RKO (cell line): ENCODE measurements around the gene UCN2.
A peak's percentile ranks its signal among the peaks of the same experiment; 100 is the strongest.
"Not testable (repeated sequence)": the region's sequence is repeated elsewhere in the genome, so short reads cannot be mapped to it uniquely, and the experiment has no call there.

ENCODE experiments used
- DNase-seq: peaks from one replicate; pipeline ENCODE4 v3.0.0-alpha.2; 2016; ENCODE audit warnings: low spot score

The UCN2 gene

GRCh38 chr3:48561045-48561736, 2.4 kb downstream of the UCN2 start:
- peak; percentile 42 for DNase-seq

DNA sequence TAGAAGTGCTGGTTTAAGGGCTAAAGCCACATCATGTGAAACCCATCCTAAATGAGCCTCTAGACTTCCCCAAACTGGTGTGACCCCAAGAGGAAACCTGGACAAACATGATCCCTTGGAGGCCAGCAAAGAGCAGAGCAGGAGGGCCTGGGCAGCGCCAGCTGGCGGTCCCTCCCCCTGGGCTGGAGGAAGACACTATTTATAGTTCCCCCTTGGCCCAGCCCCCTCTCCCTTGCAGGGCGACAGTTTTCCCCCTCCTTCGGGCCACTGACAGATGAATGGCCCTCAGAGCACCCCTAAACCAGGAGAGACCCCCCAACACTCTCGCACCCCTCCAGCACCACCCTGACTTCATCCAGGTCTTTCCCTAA, 2.9 kb downstream of the UCN2 start:
- no peak for DNase-seq

DNA sequence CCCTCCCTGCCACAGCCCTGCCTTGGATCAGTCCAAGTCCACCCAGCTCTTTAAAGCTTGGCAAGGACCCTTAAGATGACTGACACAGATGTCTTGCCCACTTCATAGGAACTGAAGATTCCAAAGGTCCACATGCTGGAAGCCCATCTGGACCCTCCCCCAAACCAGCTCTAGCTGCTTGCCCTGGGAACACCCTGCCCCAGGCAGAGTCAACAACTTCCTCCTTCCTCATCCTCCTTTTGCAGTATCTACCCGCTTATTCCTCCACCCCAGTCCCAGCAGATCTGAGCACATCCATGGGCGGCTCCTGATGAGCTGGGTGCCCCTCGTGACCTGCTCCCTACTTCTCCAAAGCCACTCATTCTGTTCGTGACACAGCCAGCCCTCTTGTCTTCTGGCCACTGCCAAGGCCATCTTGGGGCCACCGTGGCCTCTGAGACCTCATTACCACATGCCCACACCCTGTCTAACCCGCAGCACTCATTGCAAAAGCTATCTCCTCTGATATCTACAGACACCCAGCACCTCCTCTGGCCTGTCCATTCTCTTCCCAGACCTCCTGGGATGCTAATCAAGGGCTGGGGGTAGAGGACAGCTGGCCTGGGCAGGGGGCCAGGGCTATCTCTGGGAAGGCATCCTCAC, 5.0 kb downstream of the UCN2 start:
- DNase-seq, result no peak

- peak; percentile 99 for DNase-seq
These were observed 6.6 kb downstream of the UCN2 start, which contains the start of gene PFKFB4 for GRCh38 chr3:48556796-48557626. PFKFB4 (minus strand) TSS chr3:48556803; CDS start chr3:48556777, 26 bp downstream.

DNA sequence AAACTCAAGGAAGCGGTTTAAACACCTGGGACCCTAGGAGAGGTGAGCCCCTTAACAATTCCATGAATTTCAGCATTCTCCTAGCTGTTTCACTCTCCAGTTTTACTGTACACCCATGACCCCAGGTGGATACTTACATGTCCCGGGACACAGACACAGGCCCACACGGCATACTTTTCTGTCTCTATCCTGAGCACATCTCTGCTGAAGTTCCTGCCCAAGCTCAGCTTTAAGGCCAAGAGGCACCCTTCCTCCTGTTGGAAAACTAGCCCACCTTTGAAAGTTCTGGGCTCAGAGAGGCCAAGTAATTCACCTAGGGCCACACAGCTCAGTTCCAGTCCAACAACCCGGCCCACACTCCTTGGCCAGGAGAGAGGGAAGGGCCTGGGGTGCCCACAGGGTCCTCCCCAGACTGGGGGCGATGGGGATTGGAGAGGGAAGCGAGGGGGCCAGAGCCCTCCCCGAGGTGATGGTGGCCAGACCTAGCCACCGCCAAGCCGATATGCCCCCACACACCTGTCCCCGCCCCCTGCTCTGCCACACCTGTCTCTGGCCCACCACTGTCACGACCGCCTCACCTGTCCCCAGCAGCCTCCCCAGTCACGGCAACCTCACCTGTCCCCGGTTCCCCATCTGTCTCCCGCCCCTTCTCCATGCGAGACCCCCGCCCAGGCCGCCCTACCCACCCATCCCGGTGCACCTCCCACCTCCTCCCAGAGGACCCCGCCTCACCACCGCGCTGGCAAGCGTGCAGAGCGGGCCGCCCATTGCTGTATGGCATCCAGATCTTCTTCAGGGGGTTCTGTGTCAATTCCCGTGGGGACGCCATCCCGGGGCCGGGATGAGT, 7.4 kb downstream of the UCN2 start:
- no peak for DNase-seq

DNA sequence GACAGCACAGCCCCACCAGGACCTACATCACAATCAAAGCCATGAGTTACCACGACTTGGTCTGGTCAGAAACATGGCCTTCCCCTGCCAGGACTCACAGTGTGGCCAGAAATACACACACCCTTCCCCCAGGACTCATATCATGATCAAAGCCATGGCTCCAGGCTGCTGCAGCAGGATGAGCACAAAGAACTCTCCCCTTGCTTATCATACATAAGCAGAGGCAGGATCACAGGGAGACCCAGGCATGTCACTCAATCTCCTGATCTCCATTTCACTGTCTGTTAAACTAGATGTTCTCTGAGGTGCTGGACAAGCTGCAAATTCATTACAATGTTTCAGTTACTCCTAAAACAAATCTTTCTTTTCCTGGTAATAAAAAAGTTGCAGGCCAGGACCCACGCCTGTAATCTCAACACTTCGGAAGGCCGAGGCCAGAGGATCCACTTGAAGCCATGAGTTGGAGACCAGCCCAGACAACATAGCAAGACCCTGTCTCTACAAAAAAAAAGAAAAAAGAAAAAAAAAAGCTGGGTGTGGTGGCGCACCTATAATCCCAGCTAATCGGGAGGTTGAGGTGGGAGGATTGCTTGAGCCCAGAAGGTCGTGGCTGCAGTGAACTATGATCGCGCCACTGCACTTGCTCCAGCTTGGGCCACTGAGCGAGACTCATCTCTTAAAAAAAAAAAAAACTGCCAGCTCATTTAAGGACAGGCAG, 8.2 kb downstream of the UCN2 start:
- no peak for DNase-seq

DNA sequence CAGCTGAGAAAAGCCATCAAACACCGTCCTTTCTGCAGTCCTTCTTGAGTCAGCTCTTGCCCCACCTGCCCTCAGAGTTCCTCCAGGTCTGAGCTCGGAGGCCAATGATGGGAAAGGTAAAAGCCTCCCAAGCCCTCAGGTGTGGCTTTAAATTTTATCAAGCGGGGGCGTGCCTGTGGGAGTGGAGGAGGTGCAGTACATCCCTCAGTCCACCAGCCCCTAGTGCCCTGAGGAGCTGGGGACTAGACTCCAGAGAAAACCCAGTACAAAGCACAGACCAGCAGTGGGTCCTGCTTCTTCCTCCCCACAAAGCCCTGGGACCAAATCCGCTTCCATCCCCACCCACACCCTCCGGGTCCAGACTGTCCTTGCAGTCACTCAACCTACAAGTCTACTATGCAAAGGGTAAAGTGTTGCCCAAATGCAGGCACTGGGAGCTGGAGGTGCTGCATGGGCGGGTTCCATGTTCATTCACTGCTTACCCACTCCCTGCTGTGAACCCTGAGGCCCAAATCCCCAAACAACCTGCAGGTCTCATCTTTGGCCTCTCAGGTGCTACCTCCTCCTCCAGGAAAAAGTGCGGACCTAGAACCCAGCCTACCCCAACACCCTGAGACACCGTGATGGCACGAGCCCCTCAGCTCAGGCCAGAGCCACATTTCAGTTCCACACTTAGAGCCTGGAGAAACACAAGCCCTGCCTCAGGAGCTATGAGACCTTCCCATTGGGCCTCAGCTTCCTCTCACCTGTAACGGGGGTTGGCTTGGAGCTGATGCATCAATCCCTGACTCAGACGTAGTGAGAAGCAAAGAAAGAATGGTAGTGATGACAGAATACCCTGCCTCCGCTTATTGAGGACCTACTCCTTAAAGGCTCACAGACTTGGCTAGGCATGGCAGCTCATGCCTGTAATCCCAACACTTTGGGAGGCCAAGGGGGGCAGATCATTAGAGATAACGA, 9.4 kb downstream of the UCN2 start:
- no peak for DNase-seq

DNA sequence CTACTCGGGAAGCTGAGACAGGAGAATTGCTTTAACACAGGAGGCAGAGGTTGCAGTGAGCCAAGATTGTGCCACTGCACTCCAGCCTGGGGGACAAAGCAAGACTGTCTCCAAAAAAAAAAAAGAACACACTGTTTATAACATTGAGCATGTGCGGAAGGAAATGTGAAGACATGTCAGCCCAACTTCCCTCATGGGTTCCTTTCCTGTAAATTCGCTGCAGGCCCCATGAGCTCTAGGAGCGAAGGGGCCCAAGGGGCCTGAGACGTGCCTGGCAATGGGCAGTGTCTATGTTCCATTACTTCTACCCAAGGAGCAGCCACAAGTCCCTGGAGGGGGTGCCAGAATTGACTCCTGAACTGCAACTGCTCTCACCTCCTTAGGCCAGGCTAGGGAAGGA, 10.2 kb downstream of the UCN2 start:
- no peak for DNase-seq

DNA sequence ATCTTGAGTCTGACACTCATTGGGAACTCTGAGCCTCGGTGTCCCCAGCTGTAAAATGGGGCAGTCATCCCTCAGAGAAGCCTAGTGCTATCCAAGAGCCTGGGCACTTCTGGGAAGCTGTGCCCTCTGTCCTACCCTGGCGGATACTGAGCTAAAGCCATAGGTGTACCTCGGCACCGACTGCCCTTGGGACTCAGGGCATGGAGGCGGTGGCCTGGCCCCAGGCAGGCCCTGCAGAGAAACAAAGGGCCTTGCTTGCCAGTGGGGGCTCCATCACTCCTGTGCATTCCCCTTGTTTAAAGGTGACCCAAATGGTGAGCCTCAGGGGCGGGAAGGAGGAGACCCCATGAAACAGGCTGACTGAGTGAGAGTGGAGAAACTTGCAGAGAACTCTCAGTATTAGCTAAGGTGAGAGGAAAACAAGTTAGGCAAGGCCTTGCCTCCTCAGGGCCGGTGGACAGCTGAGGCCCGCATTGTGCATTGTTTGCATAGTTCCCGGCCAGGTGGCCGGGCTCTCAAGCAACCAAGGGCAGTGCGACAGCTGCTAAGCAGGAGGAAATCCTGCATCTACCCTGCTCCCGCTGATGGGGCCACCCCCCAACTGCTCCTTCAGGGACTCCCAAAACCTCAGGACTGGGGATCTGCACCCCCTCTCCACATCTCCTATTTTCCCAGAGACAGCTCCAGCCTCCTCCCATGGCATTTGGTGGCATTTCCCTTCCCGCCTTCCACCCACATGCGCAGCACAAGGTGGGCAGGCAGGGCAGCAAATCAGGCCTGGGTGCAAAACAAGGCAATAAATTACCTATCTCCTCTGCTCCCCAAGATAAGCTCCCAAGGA, 11.2 kb downstream of the UCN2 start:
- DNase-seq, result no peak

GRCh38 chr3:48551651-48552050, 11.9 kb downstream of the UCN2 start:
- not testable (repeated sequence) for DNase-seq

GRCh38 chr3:48548729-48549705, 14.6 kb downstream of the UCN2 start:
- peak; percentile 76 for DNase-seq

DNA sequence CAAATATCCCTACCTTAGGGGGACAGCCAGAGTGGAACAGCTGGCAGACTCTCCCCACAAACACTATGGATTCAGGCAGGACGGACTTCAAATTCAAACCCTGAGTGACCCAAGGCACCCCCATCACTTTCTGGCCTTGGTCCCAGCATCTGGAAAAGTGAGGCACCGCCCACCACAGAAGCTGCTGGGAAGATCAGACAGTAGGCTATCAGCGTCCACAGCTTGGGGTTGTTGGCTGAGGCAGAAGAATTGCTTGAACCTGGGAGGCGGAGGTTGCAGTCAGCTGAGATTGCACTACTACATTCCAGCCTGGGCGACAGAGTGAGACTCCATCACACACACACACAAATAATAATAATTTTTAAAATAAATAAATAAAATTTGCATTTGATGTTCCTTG, 15.5 kb downstream of the UCN2 start:
- no peak for DNase-seq

- DNase-seq, result no peak
These were observed 17.3 kb downstream of the UCN2 start for GRCh38 chr3:48546203-48546829.

- no peak for DNase-seq
These were observed 19.4 kb downstream of the UCN2 start for GRCh38 chr3:48544141-48544540.

GRCh38 chr3:48543271-48543866, 20.2 kb downstream of the UCN2 start:
- no peak for DNase-seq

DNA sequence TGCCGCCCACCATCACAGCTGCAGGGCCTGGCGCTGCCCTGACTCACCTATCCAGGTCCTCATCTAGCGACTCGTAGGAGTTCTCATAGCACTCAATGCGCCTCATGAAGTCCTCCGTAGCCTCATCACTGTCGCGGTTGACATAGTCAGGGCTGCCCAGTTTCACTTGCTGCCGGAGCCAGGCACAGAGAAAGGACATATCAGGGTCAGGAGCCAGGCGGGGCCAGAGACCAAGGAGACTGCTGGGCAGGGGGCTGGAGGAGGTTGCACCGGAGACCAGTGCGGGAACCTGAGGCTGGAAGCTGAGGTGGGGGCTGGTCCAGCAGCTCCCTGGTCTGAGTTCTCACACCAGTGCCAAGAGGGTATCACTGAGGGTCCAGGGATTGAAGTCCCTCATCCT, 25.1 kb downstream of the UCN2 start:
- peak; percentile 49 for DNase-seq

DNA sequence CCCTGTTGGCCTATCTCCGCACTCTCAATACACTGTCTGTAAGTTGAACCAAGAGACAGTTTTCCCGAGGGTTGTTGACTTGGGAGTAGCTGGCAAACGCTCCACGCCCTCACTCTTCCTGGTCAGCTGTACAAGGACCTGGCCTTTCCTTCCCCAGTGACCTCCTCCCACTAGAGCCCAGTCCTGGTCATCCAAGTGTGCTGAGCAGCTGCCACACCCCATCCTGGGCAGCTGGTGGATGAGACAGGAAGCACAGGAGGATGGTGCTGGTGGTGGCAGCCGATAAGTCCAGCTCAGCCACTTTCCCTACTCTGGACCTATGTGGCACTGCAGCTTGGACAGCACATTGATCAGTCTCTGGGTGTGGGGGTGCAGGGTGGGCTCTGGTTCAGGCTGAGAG, 26.8 kb downstream of the UCN2 start:
- no peak for DNase-seq
